A549 (cell line): Measurements from ENCODE around the gene ANO9.

Experiments used
- BHLHE40 ChIP-seq: IDR thresholded peaks from 2 replicates; pipeline ENCODE4 v1.6.1; 2012; ENCODE audit warnings: low read depth, low read length, inconsistent platforms
- CHD2 ChIP-seq: fragments of 150-350 bp; IDR thresholded peaks from 2 replicates; pipeline ENCODE4 v1.6.1; 2014; ENCODE audit warnings: low read length; ENCODE audit not compliant: partially characterized antibody
- HOXA7 ChIP-seq: fragments of 250-450 bp; sonication (Bioruptor Pico); IDR thresholded peaks from 2 replicates; pipeline ENCODE4 v1.5.0; 2020; ENCODE audit warnings: mild to moderate bottlenecking, moderate library complexity
- MAZ ChIP-seq: fragments of 150-350 bp; IDR thresholded peaks from 2 replicates; pipeline ENCODE4 v1.6.1; 2014; ENCODE audit warnings: antibody characterized with exemption, low read depth, low read length, borderline replicate concordance
- MYC ChIP-seq: IDR thresholded peaks from 2 replicates; pipeline ENCODE4 v1.6.1; 2012; ENCODE audit warnings: mild to moderate bottlenecking, inconsistent platforms, low read length, improper control_type of control experiment, borderline replicate concordance
- NFE2L2 ChIP-seq: fragments of 150-350 bp; conservative IDR thresholded peaks from 2 replicates; pipeline ENCODE4 v1.6.1; 2014; ENCODE audit warnings: low read length
- NR3C1 ChIP-seq: fragments of >200 bp; sonication (Bioruptor Twin); formaldehyde crosslinking; IDR thresholded peaks from 3 replicates; pipeline ENCODE4 v1.6.1; 2017
- POLR2A ChIP-seq: IDR thresholded peaks from 2 replicates; pipeline ENCODE4 v1.6.1; 2012; ENCODE audit warnings: mild to moderate bottlenecking, low read length
- RAD21 ChIP-seq, 2 experiments: fragments of >200 bp in 1 of 2; sonication (Bioruptor Twin) in 1 of 2; formaldehyde crosslinking in 1 of 2; IDR thresholded peaks in 1 of 2; conservative IDR thresholded peaks in 1 of 2; 2 replicates in 1 of 2; 3 replicates in 1 of 2; pipeline ENCODE4 v1.6.1; 2012 to 2018; ENCODE audit warnings: inconsistent platforms in 1 of 2
- ZFP36 ChIP-seq: fragments of 450-650 bp; IDR thresholded peaks from 2 replicates; pipeline ENCODE4 v1.6.1; 2014; ENCODE audit warnings: borderline replicate concordance; ENCODE audit not compliant: partially characterized antibody
- TF ChIP-seq, protein P1 (sequence below): fragments of >200 bp; sonication (Bioruptor Twin); formaldehyde crosslinking; IDR thresholded peaks from 3 replicates; pipeline ENCODE4 v1.5.1; 2016
- TF ChIP-seq, protein P2 (sequence below): fragments of 250-450 bp; sonication (Bioruptor Pico); IDR thresholded peaks from 2 replicates; pipeline ENCODE4 v1.5.0; 2021; ENCODE audit warnings: mild to moderate bottlenecking, moderate library complexity, borderline replicate concordance
- TF ChIP-seq, protein P3 (sequence below): IDR thresholded peaks from 2 replicates; pipeline ENCODE4 v1.6.1; 2012; ENCODE audit warnings: low read depth, borderline replicate concordance

DNA sequence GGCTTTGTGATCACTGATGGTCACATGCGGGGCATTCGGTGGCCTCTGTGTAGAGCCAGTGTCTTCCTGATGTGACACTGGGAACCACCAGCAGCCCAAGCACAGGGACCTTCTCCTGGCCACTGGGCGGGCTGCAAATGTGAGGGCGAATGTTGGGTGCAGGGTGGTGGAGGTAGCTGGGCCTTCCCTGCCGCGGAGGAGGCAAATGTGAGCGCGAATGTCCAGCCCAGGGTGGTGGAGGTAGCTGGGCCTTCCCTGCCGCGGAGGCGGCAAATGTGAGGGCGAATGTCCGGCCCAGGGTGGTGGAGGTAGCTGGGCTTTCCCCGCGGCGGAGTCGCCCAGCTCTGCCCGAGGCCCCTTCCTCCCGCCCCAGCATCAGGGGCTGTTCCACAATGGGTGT, 31.6 kb upstream of the ANO9 start:
- TF ChIP-seq, protein P1, sequence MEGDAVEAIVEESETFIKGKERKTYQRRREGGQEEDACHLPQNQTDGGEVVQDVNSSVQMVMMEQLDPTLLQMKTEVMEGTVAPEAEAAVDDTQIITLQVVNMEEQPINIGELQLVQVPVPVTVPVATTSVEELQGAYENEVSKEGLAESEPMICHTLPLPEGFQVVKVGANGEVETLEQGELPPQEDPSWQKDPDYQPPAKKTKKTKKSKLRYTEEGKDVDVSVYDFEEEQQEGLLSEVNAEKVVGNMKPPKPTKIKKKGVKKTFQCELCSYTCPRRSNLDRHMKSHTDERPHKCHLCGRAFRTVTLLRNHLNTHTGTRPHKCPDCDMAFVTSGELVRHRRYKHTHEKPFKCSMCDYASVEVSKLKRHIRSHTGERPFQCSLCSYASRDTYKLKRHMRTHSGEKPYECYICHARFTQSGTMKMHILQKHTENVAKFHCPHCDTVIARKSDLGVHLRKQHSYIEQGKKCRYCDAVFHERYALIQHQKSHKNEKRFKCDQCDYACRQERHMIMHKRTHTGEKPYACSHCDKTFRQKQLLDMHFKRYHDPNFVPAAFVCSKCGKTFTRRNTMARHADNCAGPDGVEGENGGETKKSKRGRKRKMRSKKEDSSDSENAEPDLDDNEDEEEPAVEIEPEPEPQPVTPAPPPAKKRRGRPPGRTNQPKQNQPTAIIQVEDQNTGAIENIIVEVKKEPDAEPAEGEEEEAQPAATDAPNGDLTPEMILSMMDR, result no peak
- TF ChIP-seq RAD21 (conservative IDR thresholded peaks at IDR 0.05 in 1 of 2, IDR thresholded peaks at IDR 0.05 in 1 of 2), result no peak
- no peak for TF ChIP-seq MYC
- no peak for TF ChIP-seq CHD2
- no peak for TF ChIP-seq MAZ
- no peak for TF ChIP-seq POLR2A
- no peak for TF ChIP-seq ZFP36
- TF ChIP-seq, protein P2, sequence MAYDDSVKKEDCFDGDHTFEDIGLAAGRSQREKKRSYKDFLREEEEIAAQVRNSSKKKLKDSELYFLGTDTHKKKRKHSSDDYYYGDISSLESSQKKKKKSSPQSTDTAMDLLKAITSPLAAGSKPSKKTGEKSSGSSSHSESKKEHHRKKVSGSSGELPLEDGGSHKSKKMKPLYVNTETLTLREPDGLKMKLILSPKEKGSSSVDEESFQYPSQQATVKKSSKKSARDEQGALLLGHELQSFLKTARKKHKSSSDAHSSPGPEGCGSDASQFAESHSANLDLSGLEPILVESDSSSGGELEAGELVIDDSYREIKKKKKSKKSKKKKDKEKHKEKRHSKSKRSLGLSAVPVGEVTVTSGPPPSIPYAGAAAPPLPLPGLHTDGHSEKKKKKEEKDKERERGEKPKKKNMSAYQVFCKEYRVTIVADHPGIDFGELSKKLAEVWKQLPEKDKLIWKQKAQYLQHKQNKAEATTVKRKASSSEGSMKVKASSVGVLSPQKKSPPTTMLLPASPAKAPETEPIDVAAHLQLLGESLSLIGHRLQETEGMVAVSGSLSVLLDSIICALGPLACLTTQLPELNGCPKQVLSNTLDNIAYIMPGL (CRISPR knock-in tag), result no peak
- TF ChIP-seq NFE2L2, result no peak
- TF ChIP-seq, protein P3, sequence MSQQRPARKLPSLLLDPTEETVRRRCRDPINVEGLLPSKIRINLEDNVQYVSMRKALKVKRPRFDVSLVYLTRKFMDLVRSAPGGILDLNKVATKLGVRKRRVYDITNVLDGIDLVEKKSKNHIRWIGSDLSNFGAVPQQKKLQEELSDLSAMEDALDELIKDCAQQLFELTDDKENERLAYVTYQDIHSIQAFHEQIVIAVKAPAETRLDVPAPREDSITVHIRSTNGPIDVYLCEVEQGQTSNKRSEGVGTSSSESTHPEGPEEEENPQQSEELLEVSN, result no peak
- TF ChIP-seq BHLHE40, result no peak
- no peak for TF ChIP-seq HOXA7 (CRISPR knock-in tag)
- TF ChIP-seq NR3C1, result no peak
